Progenitor cell of endocrine pancreas (in vitro differentiated cells): ENCODE measurements around the gene NR3C1. TPM values are rescaled to one million over a fixed set of nuclear protein-coding genes. Genes with fewer than 3 reads are reported as not detected.
"Not testable (repeated sequence)": the region's sequence is repeated elsewhere in the genome, so short reads cannot be mapped to it uniquely, and the experiment has no call there.

Source experiments
- DNase-seq: peaks from one replicate; pipeline ENCODE4 v3.0.0; 2021; ENCODE audit warnings: low spot score; ENCODE audit not compliant: unreplicated experiment
- H3K27ac Mint-ChIP-seq: 2 replicates; pipeline ENCODE4 v1.8.0; 2021; ENCODE audit warnings: mild to moderate bottlenecking, moderate library complexity, mixed read lengths
- H3K27me3 Mint-ChIP-seq: 2 replicates; pipeline ENCODE4 v1.8.0; 2021; ENCODE audit warnings: mixed read lengths
- H3K36me3 Mint-ChIP-seq: 2 replicates; pipeline ENCODE4 v1.8.0; 2022; ENCODE audit warnings: mixed read lengths; ENCODE audit not compliant: insufficient read depth
- H3K4me1 Mint-ChIP-seq: 2 replicates; pipeline ENCODE4 v1.8.0; 2021; ENCODE audit warnings: low read depth, mixed read lengths
- H3K4me3 Mint-ChIP-seq: 2 replicates; pipeline ENCODE4 v1.8.0; 2021; ENCODE audit warnings: low read depth, mild to moderate bottlenecking, moderate library complexity, mixed read lengths
- H3K9me3 Mint-ChIP-seq: 2 replicates; pipeline ENCODE4 v1.8.0; 2021; ENCODE audit warnings: low read depth, mixed read lengths
- total RNA-seq: library from RNA; stranded (reverse); gene quantifications from 2 replicates; pipeline ENCODE4 v1.2.1, GENCODE V29; 2021
- TF ChIP-seq, protein P1 (sequence below): fragments of 200-600 bp; sonication (generic); IDR thresholded peaks from one replicate; pipeline ENCODE4 v1.5.0; 2021; ENCODE audit warnings: antibody characterized with exemption, mild to moderate bottlenecking; ENCODE audit not compliant: unreplicated experiment

The NR3C1 gene
- total RNA-seq, 1 donor from 2014 or later, result 6.7 TPM

DNA sequence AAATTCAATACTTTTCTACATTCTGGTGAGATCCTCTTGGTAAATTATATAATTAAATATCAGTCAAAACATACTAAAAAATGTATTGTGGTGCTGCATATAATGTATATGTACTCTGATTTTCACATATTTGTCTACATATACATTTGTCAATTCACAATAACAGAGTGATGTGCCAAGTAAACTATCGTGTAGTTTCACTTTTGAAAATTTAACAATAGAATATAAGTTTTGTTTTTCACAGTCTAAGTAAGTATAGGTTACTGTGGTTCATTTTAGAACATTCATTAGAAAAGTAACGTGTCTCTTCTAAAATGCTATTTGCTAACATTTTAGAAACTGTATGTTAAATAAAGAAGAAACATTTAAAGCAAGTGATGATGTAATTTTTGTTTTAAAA is 73.6 kb downstream of the NR3C1 start:
- peaks cover 3% of the 10 kb centered on the region for H3K36me3 Mint-ChIP-seq
- no peak overlapping the region for H3K4me3 Mint-ChIP-seq
- no peak overlapping the region for H3K27ac Mint-ChIP-seq

DNA sequence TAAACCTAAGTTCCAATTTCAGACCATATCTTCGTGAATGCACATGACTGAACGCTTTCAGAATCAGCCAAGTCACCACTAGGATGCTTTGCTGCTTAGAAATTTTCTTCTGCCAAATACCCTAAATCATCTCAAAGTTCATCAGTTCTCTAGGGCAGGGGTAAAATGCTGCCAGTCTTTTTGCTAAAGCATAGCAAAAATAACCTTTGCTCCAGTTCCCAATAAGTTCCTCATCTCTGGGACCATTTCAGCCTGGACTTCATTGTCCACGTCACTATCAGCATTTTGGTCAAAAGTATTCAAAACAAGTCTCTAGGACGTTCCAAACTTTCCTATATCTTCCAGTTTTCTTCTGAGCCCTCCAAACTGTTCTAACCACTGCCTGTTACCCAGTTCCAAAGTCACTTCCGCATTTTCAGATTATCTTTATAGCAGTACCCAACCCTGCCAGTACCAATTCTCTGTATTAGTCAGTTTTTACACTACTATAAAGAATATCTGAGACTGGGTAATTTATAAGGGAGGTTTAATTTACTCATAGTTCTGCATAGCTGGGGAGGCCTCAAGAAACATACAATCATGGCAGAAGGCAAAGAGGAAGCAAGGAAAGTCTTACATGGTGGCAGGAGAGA is 74.8 kb downstream of the NR3C1 start:
- Mint-ChIP-seq H3K9me3 (peaks cover 11% of the 10 kb centered on the region), H3K27me3 (peaks cover 8% of the 10 kb centered on the region)

More for the DNA sequence above, 73.6 kb downstream of the NR3C1 start:
- H3K27me3 Mint-ChIP-seq, result peaks cover 2% of the 10 kb centered on the region
- peaks cover 11% of the 10 kb centered on the region for H3K9me3 Mint-ChIP-seq
- no peak for DNase-seq
- TF ChIP-seq, protein P1, sequence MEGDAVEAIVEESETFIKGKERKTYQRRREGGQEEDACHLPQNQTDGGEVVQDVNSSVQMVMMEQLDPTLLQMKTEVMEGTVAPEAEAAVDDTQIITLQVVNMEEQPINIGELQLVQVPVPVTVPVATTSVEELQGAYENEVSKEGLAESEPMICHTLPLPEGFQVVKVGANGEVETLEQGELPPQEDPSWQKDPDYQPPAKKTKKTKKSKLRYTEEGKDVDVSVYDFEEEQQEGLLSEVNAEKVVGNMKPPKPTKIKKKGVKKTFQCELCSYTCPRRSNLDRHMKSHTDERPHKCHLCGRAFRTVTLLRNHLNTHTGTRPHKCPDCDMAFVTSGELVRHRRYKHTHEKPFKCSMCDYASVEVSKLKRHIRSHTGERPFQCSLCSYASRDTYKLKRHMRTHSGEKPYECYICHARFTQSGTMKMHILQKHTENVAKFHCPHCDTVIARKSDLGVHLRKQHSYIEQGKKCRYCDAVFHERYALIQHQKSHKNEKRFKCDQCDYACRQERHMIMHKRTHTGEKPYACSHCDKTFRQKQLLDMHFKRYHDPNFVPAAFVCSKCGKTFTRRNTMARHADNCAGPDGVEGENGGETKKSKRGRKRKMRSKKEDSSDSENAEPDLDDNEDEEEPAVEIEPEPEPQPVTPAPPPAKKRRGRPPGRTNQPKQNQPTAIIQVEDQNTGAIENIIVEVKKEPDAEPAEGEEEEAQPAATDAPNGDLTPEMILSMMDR, result no peak
- no peaks in the 10 kb centered on the region for H3K4me1 Mint-ChIP-seq

DNA sequence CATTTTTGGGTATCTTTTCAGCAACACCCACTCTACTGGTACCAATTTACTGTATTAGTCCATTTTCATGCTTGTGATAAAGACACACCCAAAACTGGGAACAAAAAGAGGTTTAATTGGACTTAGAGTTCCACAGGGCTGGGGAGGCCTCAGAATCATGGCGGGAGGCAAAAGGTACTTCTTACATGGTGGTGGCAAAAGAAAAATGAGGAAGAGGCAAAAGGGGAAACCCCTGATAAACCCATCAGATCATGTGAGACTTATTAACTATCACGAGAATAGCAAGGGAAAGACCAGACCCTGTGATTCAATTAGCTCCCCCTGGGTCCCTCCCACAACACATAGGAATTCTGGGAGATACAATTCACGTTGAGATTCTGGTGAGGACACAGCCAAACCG is 78.4 kb downstream of the NR3C1 start:
- H3K36me3 Mint-ChIP-seq, H3K4me3 Mint-ChIP-seq, DNase-seq, H3K27ac Mint-ChIP-seq: not testable (repeated sequence)
- H3K9me3 Mint-ChIP-seq, result peaks cover 11% of the 10 kb centered on the region
- H3K27me3 Mint-ChIP-seq, result peaks cover 34% of the 10 kb centered on the region
- H3K4me1 Mint-ChIP-seq, result peaks cover 11% of the 10 kb centered on the region

More for the DNA sequence above, 74.8 kb downstream of the NR3C1 start:
- no peak overlapping the region for H3K27ac Mint-ChIP-seq
- no peak for DNase-seq
- H3K4me3 Mint-ChIP-seq, result no peak overlapping the region
- TF ChIP-seq, protein P1, result no peak
- peaks cover 3% of the 10 kb centered on the region for H3K36me3 Mint-ChIP-seq
- H3K4me1 Mint-ChIP-seq, result no peaks in the 10 kb centered on the region

DNA sequence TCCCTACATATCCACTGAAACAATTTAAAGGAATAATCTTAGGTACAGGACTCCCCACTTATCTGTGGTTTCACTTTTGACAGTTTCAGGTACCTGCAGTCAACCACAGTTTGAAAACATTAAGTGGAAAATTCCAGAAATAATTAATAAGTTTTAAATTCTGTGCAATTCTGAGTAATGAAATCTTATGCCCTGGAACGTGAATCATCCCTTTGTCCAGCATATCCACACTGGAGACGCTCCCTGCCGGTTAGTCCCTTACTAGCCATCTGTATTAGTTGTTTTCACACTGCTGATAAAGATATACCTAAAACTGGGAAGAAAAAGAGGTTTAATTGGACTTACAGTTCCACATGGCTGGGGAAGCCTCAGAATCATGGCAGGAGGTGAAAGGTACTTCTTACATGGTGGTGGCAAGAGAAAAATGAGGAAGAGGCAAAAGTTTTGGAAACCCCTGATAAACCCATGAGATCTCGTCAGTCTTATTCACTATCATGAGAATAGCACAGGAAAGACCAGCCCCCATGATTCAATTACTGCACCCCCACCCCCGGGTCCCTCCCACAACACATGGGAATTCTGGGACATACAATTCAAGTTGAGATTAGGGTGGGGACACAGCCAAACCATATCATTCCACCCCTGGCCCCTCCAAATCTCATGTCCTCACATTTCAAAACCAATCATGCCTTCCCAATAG is 80.4 kb downstream of the NR3C1 start:
- Mint-ChIP-seq H3K27me3 (peaks cover 34% of the 10 kb centered on the region), H3K4me1 (peaks cover 19% of the 10 kb centered on the region)
- H3K36me3 Mint-ChIP-seq, H3K9me3 Mint-ChIP-seq, H3K4me3 Mint-ChIP-seq, DNase-seq, H3K27ac Mint-ChIP-seq: not testable (repeated sequence)

DNA sequence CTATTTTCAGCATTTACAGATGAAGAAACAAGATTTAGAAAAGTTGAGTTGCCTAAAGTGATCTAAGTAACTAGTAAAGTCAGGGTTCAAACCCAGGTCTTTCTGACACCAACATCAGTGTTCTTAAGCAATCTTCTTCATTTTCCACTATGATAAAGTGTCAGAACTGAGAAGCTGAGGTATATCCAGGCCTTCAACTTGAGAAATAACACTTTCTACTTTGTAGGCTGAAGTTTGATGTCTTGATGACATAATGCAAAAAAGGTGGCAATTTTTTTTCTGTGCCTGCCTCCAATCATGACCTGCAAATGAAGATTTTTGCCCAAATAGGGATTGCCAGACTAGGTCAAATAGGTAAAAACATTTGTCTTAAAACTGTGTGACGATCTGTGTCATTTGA is 81.3 kb downstream of the NR3C1 start:
- Mint-ChIP-seq H3K36me3 (peaks cover 2% of the 10 kb centered on the region), H3K27me3 (peaks cover 37% of the 10 kb centered on the region), H3K4me3 (no peak overlapping the region), H3K27ac (no peak overlapping the region), H3K4me1 (peaks cover 23% of the 10 kb centered on the region), H3K9me3 (peaks cover 4% of the 10 kb centered on the region)
- TF ChIP-seq, protein P1, result no peak
- DNase-seq, result no peak

DNA sequence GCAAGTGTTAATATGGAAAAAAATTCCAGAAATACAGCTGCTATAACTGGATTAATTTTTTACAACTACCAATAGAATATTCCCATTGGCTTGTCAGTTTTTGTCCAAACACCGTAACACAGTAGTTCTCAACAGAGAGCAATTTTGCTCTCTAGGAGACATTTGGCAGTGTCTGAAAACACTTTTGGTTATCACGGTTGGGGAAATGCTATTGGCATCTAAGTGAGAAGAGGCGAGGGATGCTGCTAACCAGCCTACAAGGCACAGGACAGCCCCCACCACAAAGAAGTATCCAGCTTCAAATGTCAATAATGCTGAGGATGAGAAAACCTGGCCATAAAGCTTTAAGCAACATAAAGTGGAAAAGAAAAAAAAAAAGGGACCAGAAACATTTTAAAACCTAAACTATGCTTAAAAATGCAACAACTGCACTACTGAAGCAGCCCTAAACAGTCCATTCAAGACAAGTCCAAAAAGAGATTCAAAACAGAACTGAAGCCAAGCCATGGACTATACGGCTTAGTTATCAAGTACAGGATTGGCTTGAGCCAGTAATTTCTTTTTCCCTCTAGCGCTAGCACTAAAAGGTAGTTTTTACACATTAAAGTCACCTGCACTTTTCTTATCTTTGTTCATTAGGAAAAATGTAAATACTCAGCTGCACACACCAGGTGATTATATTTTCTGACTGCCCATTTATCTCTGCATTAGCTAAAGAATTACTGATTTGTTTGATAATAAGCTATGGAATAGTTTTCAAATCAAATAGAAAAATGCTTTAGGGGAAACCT is 83.9 kb downstream of the NR3C1 start:
- no peak overlapping the region for H3K27ac Mint-ChIP-seq
- DNase-seq, result no peak
- H3K36me3 Mint-ChIP-seq, result no peaks in the 10 kb centered on the region
- TF ChIP-seq, protein P1, result no peak
- H3K4me1 Mint-ChIP-seq, result peaks cover 27% of the 10 kb centered on the region
- H3K27me3 Mint-ChIP-seq, result peaks cover 36% of the 10 kb centered on the region
- no peaks in the 10 kb centered on the region for H3K9me3 Mint-ChIP-seq
- no peak overlapping the region for H3K4me3 Mint-ChIP-seq
